HG03469 (cell line): Measurements from ENCODE around the gene RAPGEF5.
"Not testable (repeated sequence)": the region's sequence is repeated elsewhere in the genome, so short reads cannot be mapped to it uniquely, and the experiment has no call there.

Experiments used
- ATAC-seq: cut with Tn5 transposase; IDR thresholded peaks from one replicate; pipeline ENCODE4 v1.9.1; 2021; ENCODE audit warnings: mild to moderate bottlenecking, moderate library complexity, moderate number of reproducible peaks; ENCODE audit not compliant: unreplicated experiment

The RAPGEF5 gene

DNA sequence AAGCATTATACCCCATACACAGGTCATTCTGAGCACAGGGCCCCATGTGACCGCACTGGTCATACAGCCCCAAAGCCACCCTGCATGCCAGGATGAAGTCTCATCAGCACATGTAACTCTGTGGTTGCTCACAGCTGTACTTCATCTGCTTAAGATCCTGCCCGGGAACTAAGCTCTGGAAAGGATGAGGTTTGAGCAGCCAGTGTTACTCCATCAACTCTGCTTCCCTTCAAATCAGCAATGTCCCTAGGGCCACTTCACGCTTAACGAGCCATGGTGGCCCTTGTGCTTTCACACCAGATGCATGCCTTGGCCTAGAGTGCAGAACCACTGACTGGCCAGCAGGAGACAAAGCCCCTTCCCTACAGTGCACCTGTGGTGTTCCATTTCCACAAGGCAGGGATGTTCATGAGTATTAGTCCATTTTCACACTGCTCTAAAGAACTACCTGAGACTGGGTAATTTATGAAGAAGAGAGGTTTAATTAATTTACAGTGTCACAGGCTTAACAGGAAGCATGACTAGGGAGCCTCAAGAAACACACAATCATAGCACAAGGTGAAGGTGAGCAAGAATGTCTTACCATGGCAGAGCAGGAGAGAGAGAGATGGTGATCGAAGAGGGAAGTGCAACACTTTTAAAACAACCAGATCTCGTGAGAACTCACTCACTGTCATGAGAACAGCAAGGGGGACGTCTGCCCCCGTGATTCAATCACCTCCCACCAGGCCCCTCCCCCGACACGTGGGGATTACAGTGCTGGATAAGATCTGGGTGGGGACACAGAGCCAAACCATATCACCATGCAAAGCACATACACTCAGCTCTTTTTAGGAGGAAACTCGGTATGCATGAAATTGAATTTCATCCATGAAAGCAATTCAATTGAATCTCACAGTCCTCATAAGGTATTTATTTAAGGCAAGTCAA, 262.3 kb downstream of the RAPGEF5 start:
- ATAC-seq, result no peak

DNA sequence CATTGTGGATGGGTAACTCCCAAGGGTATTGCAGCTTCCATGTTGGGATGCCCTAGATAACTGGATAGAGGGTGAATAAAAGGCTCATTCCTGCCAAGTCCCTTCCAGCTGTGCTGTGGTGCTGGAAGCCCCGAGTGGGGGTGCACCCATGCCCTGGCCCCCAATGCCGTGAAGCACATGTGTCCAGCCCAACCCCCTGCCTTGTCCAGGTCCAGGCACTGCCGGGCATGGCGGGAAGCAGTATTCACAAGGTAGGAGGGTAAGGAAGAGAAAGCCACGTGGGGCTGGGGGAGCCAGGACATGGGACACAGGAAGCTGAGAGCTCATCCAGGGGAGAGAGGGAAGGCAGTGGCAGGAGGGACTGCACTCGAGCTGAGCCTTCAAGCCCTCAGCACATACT, 263.0 kb downstream of the RAPGEF5 start:
- no peak for ATAC-seq

DNA sequence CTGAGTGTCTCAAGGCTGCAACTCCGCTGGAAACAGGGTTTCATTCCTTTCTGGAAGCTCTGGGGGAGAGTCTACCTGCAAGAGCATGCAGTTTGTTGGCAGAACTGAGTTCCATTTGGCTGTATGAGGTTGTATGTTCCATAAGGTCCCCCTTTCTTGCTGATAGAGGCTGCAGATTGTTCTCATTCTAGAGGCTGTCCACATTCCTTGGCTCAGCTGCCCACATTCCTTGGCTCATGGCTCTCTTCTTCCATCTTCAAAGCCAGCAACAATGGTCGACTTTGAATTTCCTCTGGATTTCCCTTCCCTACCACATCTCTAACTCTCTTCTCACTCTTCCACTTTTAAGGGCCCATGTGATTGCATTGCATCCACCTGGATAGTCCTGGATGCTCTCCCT, 264.0 kb downstream of the RAPGEF5 start:
- ATAC-seq, result no peak

- not testable (repeated sequence) for ATAC-seq
Observed at GRCh38 chr7:22090958-22091525, 265.9 kb downstream of the RAPGEF5 start.

DNA sequence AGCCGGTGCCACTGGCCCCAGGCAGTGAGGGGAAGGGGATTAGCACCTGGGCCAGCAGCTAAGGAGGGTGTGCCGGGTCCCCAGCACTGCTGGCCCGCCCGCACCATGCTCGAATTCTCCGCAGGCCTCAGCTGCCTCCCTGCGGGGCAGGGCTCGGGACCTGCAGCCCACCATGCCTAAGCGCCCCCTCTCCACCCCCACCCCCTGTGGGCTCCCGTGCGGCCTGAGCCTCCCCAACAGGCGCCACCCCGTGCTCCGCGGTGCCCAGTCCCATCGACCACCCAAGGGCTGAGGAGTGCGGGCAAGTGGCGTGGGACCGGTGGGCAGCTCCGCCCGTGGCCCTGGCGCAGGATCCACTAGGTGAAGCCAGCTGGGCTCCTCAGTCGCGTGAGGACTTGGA, 266.4 kb downstream of the RAPGEF5 start:
- ATAC-seq, result no peak

GRCh38 chr7:22090107-22090506, 266.8 kb downstream of the RAPGEF5 start:
- ATAC-seq, result no peak

DNA sequence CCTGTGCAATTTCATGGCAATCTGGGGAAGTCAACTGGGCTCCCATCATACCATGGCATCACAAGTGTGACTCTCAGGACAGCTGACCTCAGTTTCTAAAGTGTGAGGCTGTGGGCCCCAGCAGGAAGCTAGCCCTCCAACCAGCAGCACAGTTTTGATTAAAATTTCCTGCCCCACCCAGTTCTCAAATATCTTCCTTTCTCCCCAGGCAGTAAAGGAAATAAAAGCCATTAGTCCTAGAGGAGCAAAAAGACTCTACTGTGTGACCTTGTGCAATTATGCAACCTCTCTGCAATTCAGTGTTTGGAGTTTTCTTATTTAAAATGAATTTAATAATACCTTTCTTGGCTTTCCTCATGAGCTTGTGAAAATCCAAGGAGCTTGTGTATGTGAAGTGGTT, 268.1 kb downstream of the RAPGEF5 start:
- no peak for ATAC-seq

- no peak for ATAC-seq
Observed at GRCh38 chr7:22087861-22088260, 269.1 kb downstream of the RAPGEF5 start.

DNA sequence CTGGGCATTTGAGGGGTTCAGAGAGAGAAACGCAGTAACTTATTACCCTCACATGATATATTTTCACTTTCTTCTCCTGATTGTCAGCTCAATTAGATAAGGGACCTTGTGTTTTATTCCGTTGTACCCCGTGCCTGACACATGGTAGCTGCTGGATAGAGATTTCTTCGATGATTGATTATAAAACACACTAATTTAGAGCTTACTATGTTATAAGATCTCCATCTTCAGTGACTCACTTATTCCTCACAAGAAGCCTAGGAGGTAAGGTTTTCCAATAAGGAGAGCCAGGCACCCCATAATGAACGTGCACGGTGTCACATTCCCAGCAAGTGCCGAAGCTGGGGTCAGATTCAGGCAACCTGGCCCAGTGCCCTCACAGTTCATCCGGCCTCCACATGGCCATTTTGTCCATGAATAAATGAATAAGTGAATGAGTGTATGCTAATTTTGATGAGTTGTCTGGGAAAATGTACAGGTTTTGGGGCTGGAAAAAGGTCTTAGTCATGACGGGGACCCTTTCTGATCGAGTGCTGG, 273.2 kb downstream of the RAPGEF5 start:
- ATAC-seq, result no peak

DNA sequence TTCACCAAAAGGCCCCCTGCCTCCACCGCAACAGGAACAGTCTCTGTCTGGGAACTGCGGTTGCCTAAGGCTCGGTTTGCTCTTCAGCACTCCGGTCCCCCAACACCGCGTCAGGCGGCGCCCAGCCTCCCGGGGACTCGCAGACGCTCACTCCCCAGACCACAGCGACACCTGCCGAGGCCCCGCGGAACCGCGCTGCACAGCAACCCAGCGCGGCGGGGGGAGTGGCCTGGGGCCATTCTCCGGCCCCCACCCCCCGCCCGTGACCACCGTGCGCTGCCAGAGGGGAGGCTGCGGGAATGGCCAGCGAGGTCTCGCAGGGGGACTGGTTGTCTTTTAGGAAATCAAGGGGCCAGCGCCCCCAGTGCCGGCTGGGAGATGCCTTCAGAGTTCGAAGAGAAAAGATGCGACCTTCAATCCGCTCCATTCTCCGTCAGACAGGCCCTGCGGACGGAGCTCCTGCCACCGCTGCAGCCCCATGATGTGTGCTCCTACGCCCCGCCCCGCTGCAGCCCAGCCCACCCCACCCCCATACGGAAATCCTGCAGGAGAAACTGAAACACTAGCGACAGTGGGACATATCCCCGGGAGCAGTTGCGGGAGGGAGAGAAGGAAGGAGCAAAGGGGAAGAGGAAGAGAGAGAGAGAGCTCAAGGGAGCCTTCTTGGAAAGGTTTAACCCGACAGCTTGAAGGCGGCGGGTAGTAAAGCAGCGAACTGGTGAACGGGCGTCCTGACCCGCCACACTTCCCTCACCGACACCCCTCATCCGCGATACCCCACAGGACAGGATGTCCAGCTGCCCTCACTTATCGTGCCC, 273.9 kb downstream of the RAPGEF5 start:
- peak; percentile 95 for ATAC-seq

GRCh38 chr7:22082553-22082885, 274.4 kb downstream of the RAPGEF5 start:
- ATAC-seq, result no peak

GRCh38 chr7:22080219-22080618, 276.7 kb downstream of the RAPGEF5 start:
- not testable (repeated sequence) for ATAC-seq

DNA sequence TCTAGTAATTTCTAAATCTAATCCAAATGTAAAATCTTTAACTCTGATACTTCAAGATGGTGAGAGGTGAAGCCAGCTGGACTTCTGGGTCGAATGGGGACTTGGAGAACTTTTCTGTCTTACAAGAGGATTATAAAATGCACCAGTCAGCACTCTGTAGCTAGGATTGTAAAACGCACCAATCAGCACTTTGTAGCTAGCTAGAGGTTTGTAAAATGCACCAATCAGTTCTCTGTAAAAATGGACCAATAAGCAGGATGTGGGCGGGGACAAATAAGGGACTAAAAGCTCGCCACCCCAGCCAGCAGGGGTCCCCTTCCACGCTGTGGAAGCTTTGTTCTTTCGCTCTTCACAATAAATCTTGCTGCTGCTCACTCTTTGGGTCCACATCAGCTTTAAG, 278.1 kb downstream of the RAPGEF5 start:
- ATAC-seq, result not testable (repeated sequence)

- no peak for ATAC-seq
Observed at GRCh38 chr7:22075561-22075960, 281.4 kb downstream of the RAPGEF5 start.

- no peak for ATAC-seq
Observed at GRCh38 chr7:22074897-22075296, 282.1 kb downstream of the RAPGEF5 start.
